Ishikawa (cell line): Measurements from ENCODE around the gene DMAC2L.

Experiments
- CEBPB ChIP-seq: IDR thresholded peaks from 2 replicates; pipeline ENCODE4 v1.6.1; 2012
- CREB1 ChIP-seq: IDR thresholded peaks from 2 replicates; pipeline ENCODE4 v1.6.1; 2012; ENCODE audit warnings: low read depth
- EGR1 ChIP-seq: IDR thresholded peaks from 2 replicates; pipeline ENCODE4 v1.6.1; 2012
- EP300 ChIP-seq: IDR thresholded peaks from 2 replicates; pipeline ENCODE4 v1.6.1; 2012; ENCODE audit warnings: borderline replicate concordance
- FOXM1 ChIP-seq: IDR thresholded peaks from 2 replicates; pipeline ENCODE4 v1.6.1; 2012; ENCODE audit warnings: low read depth, borderline replicate concordance
- MAX ChIP-seq: IDR thresholded peaks from 2 replicates; pipeline ENCODE4 v1.6.1; 2012
- NFIC ChIP-seq: IDR thresholded peaks from 2 replicates; pipeline ENCODE4 v1.6.1; 2012
- RAD21 ChIP-seq: IDR thresholded peaks from 2 replicates; pipeline ENCODE4 v1.6.1; 2012; ENCODE audit warnings: low read depth
- REST ChIP-seq: IDR thresholded peaks from 2 replicates; pipeline ENCODE4 v1.6.1; 2012; ENCODE audit warnings: low read depth, mild to moderate bottlenecking
- TAF1 ChIP-seq: IDR thresholded peaks from 2 replicates; pipeline ENCODE4 v1.6.1; 2012; ENCODE audit warnings: low read depth, mild to moderate bottlenecking
- TCF12 ChIP-seq: IDR thresholded peaks from 2 replicates; pipeline ENCODE4 v1.6.1; 2012; ENCODE audit warnings: low read depth
- TEAD4 ChIP-seq: IDR thresholded peaks from 2 replicates; pipeline ENCODE4 v1.6.1; 2012
- USF1 ChIP-seq: IDR thresholded peaks from 2 replicates; pipeline ENCODE4 v1.6.1; 2012
- YY1 ChIP-seq: IDR thresholded peaks from 2 replicates; pipeline ENCODE4 v1.6.1; 2012; ENCODE audit warnings: low read depth
- ZBTB7A ChIP-seq: IDR thresholded peaks from 2 replicates; pipeline ENCODE4 v1.6.1; 2012; ENCODE audit warnings: low read depth

The DMAC2L gene

GRCh38 chr14:50354527-50354926, 42.4 kb downstream of the DMAC2L start:
- TF ChIP-seq YY1 (no peak), TAF1 (no peak), NFIC (no peak), USF1 (no peak), TEAD4 (no peak), RAD21 (no peak), ZBTB7A (no peak), EP300 (no peak), MAX (no peak), CEBPB (no peak), TCF12 (no peak), FOXM1 (no peak), EGR1 (no peak), REST (no peak), CREB1 (no peak)

GRCh38 chr14:50355692-50356091, 43.6 kb downstream of the DMAC2L start:
- TF ChIP-seq YY1 (no peak), EGR1 (no peak), REST (no peak), ZBTB7A (no peak), CEBPB (no peak), RAD21 (no peak), NFIC (no peak), TEAD4 (no peak), EP300 (no peak), FOXM1 (no peak), MAX (no peak), TAF1 (no peak), TCF12 (no peak), USF1 (no peak)

GRCh38 chr14:50357124-50357523, 45.0 kb downstream of the DMAC2L start:
- no peak for TF ChIP-seq EP300
- TF ChIP-seq RAD21, result no peak
- no peak for TF ChIP-seq ZBTB7A

- no peak for TF ChIP-seq NFIC
- no peak for TF ChIP-seq USF1
- TF ChIP-seq EGR1, result no peak
- no peak for TF ChIP-seq TCF12
- no peak for TF ChIP-seq ZBTB7A
- TF ChIP-seq TAF1, result no peak
- no peak for TF ChIP-seq CEBPB
- TF ChIP-seq YY1, result no peak
- TF ChIP-seq CREB1, result no peak
- no peak for TF ChIP-seq EP300
- no peak for TF ChIP-seq MAX
Measured at GRCh38 chr14:50357753-50358395, 45.8 kb downstream of the DMAC2L start.

- TF ChIP-seq TCF12 (no peak), YY1 (no peak)
Measured at GRCh38 chr14:50359631-50360030, 47.5 kb downstream of the DMAC2L start.

- TF ChIP-seq EP300, result no peak
- no peak for TF ChIP-seq YY1
- no peak for TF ChIP-seq REST
- no peak for TF ChIP-seq CEBPB
- no peak for TF ChIP-seq ZBTB7A
- no peak for TF ChIP-seq NFIC
- no peak for TF ChIP-seq EGR1
- no peak for TF ChIP-seq USF1
- TF ChIP-seq TAF1, result no peak
- TF ChIP-seq TEAD4, result no peak
- TF ChIP-seq TCF12, result no peak
- TF ChIP-seq FOXM1, result no peak
- TF ChIP-seq CREB1, result no peak
- no peak for TF ChIP-seq MAX
- no peak for TF ChIP-seq RAD21
Measured at GRCh38 chr14:50360093-50360492, 48.0 kb downstream of the DMAC2L start.
